ENCODE measurements around the gene ALKAL2. TPM values are rescaled to one million over a fixed set of nuclear protein-coding genes. Genes with fewer than 3 reads are reported as not detected.

Gene ALKAL2
- total RNA-seq, 4 donors from 2014 or later: 1.2 to 15.5 (median 3.4) TPM

GRCh38 chr2:279956-280649 lies 7.8 kb downstream of the ALKAL2 start:
- intact Hi-C loops (cut with DNase I; ENCODE audit: low total_unique reads): no loop called here
- H3K4me3 ChIP-seq (ENCODE audit: low read depth, poor library complexity, severe bottlenecking): no peak overlapping the region
- DNase-seq (ENCODE audit: low spot score in 2 of 2): no peak
- WGBS, 2 donors: 90 to 92% methylated on average over 4 of the region's 4 CpGs
- no peak for TF ChIP-seq POLR2A (IDR thresholded peaks at IDR 0.05)
- no peak for TF ChIP-seq CTCF (IDR thresholded peaks at IDR 0.05)

GRCh38 chr2:279366-279765 lies 8.5 kb downstream of the ALKAL2 start:
- 81 to 86% methylated on average over 4 of the region's 4 CpGs for WGBS, 2 donors
- H3K4me3 ChIP-seq (ENCODE audit: low read depth, poor library complexity, severe bottlenecking): no peak overlapping the region
- intact Hi-C loops (cut with DNase I; ENCODE audit: low total_unique reads): no loop called here
- TF ChIP-seq POLR2A (IDR thresholded peaks at IDR 0.05): no peak
- TF ChIP-seq CTCF (IDR thresholded peaks at IDR 0.05): no peak
- no peak for DNase-seq (ENCODE audit: low spot score in 2 of 2)

- H3K4me3 ChIP-seq (ENCODE audit: low read depth, poor library complexity, severe bottlenecking): no peak overlapping the region
- intact Hi-C loops (cut with DNase I; ENCODE audit: low total_unique reads): no loop called here
- no peak for TF ChIP-seq POLR2A (IDR thresholded peaks at IDR 0.05)
- TF ChIP-seq CTCF (IDR thresholded peaks at IDR 0.05): no peak
- DNase-seq (ENCODE audit: low spot score in 2 of 2): no peak
- WGBS, 2 donors: 88 to 93% methylated on average over 4 of the region's 4 CpGs
Observed at GRCh38 chr2:278927-279320, 9.0 kb downstream of the ALKAL2 start.

- TF ChIP-seq CTCF (IDR thresholded peaks at IDR 0.05) (no peak), POLR2A (IDR thresholded peaks at IDR 0.05) (no peak)
- intact Hi-C loops (cut with DNase I; ENCODE audit: low total_unique reads): no loop called here
- WGBS, 2 donors: 72 to 86% methylated on average over 2 of the region's 2 CpGs
- no peak for DNase-seq (ENCODE audit: low spot score in 2 of 2)
- H3K4me3 ChIP-seq (ENCODE audit: low read depth, poor library complexity, severe bottlenecking): no peak overlapping the region
Observed at GRCh38 chr2:278312-278926, 9.5 kb downstream of the ALKAL2 start.

- no peak overlapping the region for H3K4me3 ChIP-seq (ENCODE audit: low read depth, poor library complexity, severe bottlenecking)
- WGBS, 2 donors: 86% methylated on average over 6 of the region's 6 CpGs
- DNase-seq (ENCODE audit: low spot score in 2 of 2): no peak
- intact Hi-C loops (cut with DNase I; ENCODE audit: low total_unique reads): no loop called here
- TF ChIP-seq CTCF (IDR thresholded peaks at IDR 0.05): no peak
Observed at GRCh38 chr2:275466-275865, 12.4 kb downstream of the ALKAL2 start.

All from lower leg skin (tissue), 4 donors.